HG02852 (cell line): ENCODE results near the gene CHURC1.

Experiments used
- ATAC-seq: cut with Tn5 transposase; IDR thresholded peaks from one replicate; pipeline ENCODE4 v1.9.1; 2021; ENCODE audit warnings: mild to moderate bottlenecking, moderate library complexity; ENCODE audit not compliant: unreplicated experiment

The CHURC1 gene

DNA sequence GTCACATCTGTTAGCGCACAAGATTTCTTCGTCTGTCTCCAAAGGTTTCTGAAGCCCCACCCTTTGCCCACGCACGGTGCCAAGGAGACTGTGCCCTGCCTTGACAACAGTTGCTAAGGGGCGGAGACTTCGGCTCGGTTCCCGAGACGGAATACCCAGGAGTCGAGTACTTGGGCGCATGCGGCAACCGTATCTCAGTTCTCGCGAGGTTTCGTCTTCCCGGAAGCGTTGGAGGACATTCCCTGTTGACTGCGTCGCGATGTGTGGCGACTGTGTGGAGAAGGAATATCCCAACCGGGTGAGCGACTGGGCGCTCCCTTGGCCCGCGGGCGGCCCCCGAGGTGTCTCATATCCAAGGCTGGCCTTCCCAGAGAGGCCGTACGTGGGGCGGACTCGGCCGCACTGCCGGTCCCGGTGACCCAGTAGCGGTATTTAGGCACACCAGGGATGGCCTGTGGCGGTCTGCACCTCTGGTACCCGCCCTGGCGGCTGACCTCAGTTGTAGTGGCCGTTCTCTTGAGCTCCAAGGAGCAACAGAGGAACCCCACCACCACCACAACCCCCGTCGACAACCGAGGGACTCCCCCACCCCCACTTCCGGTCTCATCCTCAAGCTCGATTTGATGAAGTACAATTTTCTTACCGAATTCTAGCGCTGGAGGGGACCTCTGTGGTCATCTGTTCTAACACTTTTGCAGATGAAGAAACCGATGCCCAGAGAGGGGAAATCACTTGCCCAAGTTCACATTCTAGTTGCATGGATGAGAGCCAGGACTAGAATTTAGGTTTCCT is at the start of gene CHURC1:
Gene CHURC1 (plus strand): TSS at position 219 of the 792 bp plus-strand sequence. CDS start 41 bp downstream, at position 260.
- ATAC-seq = peak; percentile 89

DNA sequence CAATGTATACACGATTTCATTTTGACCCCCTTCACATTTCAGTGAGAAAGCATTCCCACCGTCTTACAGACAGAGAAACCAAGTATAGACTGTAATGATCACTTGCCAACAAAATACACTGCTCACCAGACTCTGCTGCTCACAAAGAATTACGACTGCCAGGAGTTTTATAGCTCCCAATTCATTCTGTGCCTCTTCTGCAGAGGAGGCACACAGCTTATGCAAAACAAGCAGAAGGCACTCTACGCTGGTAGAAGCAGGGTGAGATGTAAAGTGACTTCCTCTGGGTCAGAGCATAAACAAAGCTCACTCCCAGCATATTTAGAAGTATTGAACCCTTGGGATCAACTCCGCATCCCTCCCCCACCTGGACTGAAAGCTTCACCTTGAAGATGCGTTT is 49.1 kb upstream of the CHURC1 start:
- ATAC-seq = no peak

DNA sequence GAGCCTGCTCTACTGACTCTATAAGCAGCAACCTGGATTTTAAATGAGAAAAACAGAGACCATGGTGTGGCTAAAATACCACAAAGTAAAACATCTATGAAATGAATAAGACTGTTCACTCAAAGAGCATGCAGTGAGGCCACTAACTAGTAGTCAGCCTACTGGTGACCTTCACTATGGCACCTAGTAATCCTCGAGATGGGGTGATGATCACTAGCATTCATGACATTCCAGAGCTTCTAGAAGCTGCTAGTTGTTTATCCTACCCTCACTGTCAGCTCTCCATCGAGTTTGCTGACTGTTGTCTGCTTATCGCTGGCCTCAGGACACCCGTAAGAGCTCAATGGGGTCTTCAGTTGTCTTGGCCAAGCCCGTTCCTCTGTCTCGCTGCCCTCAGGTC is 48.3 kb upstream of the CHURC1 start:
- no peak for ATAC-seq

DNA sequence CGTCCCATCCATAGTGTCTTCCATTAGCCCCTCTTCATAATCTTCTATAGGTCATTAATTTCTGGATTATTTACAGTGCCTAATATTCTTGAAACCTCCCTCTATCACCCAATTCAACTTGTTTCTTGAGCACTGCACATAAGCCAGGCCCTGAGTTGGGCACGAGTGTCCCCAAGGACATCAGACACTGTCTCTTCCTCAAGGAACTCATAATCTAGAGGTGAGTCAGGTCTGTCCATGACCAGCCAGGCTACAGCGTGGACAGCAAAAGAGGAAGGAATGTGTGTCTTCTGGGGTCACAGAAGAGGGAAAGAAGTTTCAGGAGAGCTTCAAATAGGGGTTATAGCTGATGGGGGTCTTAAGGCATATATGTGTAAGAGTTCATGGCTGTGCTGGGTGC is 47.1 kb upstream of the CHURC1 start:
- no peak for ATAC-seq

DNA sequence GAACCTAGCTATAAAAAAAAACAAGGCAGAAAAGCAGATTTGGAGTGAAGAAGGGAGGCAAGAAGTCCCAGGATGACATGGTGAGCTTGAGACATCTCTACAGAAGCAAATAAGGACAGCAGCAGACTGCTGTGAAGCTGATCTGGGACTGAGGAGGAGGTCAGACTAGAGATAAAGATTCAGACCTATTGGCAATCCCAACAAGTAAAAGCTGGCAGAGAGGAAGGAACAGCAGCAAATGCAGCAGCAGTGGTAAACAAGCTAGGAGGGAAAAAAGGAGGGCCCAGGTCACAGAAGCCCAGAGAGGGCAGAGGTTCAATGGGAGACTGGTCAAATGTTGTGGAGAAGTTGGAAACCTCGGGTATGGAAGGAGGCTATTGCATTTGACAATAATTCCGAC is 45.9 kb upstream of the CHURC1 start:
- no peak for ATAC-seq

DNA sequence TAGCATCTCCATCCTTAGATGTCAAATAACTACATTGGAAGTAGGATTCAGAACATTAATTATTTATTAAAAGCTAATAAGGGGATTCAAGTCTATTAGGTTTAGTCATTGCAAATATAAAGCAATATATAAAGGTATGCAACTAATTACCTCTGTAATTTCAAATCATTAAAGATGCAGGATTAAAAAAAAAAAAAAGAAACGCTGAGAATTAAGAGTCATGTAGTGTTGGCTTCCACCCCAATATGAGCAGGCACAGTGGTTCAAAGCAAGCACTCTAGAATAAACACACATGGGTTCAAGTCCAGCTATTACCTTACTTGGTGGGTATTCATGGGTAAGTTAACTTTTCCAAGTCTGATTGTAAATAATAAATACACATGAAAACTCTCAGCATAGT is 45.4 kb upstream of the CHURC1 start:
- ATAC-seq = no peak

DNA sequence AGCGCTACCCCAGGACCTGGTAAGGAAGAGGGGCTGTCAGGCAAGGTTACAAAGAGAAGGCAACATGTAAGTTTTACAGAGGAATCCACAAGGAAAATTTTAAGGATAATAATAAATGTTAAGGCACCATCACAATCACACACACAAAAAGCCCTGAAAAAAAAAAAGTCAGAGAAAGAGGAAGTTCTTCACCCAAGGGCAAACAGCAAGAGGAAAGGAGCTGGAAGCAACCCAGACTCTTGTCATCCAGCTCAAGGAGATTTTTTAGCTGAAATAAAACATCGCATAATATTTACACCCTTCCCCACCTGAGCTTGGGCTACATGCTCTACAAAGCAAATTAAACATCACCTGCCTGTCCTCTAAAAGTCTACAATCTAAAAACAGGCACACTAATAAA is 44.1 kb upstream of the CHURC1 start:
- ATAC-seq = no peak

DNA sequence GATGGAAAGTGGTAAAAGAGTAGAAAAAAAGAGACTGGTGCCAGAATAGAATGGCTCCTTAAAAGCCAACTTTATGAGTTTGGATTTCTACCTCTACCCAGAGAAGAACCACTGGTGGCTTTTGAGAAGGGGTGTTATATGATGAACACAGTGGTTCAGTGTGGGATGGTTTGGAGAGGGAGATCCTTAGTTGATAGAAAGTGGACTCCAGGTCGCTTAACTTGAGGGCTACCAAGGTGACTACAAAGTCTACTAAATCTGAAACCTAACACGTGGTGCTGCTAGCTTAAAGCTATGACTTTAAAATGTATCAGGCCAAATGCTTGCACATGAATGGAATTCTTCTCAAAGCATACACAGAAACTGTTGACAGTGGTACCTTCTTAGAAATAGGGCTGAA is 42.9 kb upstream of the CHURC1 start:
- ATAC-seq = no peak

DNA sequence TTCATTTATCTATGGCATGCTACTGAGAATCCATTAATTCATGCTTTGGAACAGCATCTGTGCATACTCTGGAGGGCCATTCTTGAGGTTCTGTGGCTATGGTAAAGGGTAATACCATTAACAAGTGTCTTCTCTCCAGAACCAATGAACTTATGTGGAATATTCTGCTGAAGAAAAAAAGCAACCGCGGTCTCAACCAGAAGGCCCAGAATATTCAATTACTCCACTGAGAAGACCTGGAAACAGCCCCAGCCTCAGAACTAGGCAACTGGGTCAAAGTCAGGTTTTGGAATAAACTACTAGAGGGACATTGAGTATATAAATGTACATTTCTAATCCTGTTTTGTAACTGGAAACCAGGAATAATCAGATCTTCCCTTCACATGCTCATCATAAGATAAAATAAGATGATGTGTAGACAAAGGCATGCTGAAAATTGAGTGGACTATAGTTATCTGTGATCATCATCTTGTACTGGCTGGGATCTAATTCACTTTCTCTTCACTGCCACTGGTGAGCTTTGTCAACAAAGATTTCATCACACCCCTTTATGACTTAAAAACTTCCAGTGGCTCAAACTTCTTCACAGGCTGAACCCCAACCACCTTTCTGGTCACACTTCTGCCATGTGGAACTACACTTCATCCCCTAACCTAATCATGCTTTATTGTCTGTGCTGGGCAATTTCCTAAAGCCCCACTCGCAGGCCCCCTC is 40.6 kb upstream of the CHURC1 start:
- no peak for ATAC-seq

DNA sequence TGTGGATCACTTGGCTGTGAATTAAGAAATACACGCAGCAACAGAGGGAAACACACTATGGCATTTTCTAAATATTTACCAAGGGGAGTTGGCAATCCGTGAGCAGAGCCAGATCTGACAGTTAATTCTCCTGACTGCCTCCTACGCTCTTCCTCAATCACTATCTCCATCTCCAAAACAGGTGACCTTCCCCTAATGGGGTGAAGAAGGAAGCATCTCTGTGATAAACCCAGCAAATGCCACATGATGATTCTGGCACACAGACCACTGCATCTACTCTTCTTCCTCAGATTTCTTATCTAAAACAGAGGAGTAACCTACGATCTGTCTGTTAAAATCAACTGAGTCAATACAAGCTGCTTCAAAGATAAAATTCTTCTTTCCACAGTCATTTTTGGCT is 38.9 kb upstream of the CHURC1 start:
- ATAC-seq = no peak

DNA sequence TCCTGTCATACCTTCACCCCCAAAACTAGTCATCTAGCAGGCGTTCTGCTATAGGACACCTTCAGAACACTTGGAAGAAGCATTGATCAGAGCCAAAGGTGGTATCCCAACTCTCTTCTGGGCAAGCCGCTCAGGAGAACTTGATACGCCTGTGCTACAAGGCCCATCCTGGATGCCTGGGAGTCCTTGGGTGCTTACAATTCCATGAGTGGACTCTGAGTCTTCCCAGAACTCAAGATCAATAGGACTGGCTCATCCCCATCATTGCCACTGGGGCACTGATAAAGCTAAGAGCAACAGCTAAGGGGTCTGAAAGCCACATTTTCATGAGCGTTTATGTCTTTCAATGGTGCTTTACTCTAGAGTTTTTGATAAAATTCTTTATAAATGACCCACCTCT is 36.4 kb upstream of the CHURC1 start:
- ATAC-seq = no peak

DNA sequence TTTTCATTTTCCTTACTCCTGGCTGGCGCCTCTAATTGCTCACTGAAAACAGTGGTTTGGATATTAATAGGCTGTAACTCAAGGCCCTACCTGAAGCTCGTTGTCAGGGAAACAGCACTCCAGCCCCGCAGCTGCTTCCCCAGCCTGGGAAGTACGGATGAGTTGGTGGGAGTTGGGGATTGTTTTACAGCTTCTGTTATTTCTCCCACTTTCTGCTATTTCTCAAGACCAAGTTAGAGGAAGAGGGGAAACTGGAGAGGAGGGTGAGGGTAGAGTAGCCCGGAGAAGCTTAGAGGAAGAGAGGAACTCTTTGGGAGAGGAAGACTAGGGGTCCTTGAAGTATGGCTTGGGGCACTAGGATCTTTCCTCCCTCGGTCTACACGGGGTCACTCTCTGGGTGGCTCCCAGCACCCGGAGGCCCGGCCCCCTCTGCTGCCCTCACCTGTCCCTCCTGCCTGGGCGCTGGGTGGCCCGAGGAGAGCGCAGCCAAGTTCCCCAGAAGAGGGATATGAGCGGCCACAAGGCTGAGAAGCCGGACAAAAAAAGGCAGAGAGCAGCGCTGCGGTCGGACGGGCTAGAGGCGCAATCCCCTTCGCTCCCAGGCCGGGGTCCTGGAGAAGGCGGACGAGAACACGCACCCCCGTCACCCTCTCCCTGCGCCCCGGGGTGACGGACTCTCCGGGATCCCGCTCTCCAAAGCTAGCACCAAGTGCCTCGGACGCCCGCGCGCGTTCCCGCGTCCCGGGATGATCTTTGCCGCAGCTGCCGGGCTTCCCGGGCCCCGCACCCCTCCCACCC is 35.2 kb upstream of the CHURC1 start:
- ATAC-seq = no peak

DNA sequence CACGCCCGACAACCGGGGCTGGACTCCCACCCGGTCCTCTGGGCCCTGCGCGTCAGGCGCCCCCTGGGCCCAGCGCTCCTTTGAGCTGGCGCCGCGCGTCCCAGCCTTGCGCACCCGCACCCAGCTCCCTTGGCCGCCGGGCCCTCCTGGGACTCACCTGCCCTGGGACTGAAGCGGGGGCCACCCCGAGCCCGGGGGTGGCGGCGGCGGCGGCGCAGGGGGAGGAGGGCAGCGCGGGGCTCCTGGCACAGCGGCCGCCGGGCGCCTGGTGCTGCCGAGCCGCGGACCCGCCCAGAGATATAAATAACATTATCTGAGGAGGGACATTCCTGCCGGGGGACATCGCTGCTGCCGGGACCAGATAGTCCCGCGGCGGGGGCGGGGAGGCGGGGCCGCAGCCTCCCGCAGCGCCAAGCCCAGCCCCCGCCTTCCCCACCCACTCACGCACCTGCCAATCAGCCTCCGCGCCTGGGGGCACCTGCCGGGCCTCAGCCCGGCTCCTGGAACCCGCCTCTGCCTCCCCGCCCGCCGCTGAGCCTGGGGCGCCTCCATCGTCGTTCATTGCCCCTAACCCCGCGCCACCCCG is 34.5 kb upstream of the CHURC1 start, which contains the start of gene SPTB:
Gene SPTB (minus strand): TSS at position 273 of the 586 bp plus-strand sequence. CDS start 56,813 bp downstream, outside the sequence.
- peak; percentile 47 for ATAC-seq

DNA sequence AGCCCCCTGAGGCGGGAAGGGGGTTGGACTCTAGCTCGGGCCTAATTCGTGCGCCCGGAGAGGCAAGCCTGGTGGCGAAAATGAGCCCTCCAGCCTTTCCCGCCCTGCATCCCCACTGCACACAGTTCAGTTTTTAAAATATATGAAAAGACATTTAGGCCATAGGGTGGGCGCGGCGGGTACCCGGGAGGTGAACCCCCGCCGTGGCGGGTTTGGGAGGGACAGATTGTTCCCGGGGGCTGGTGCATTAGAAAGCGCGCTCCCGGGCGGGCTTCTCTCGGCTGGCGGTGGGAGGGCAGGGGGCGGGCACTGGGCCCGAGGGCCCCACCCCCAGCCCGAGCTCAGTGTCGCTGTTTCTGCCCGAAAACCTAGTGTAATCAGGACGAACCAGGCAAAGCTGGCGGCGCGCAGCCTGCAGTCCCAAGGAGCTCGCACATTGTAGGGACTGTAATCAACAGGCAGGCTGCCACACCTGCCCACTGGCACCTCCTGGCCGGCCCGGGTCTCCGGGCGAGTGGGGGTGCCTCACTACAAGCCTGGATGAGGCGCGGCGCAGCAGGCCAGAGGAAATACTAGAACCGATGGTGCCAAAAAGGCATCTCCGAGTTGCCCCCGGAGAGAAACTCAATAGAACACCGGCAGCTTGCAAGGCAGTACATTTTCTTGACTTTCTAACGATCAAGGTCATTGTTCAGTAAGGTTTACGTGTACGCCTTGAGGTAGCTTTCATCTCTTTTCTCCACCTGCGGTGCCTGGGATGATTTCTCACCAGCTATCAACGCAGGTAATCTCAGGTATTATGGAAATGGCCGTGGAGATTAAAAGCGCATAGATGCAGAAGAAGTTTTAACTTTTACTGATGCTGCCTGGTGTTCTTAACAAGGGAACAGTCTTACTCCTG is 33.8 kb upstream of the CHURC1 start:
- peak; percentile 48 for ATAC-seq

DNA sequence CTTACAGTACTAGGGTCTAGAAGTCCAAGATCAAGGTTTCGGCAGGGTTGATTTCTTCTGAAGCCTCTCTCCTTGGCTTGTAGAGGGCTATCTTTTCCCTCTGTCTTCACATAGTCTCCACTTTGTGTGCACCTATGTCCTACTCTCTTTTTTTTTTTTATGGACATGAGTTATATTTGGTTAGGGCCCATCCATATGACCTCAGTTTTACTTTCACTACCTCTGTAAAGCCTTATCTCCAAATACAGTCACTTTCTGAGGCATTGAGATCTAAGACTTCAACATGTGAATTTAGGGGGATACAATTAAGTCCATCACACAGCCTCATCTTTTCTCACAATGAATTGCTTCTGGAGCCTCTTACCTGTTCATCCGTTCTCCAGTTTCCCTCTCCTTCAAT is 28.7 kb upstream of the CHURC1 start:
- no peak for ATAC-seq

DNA sequence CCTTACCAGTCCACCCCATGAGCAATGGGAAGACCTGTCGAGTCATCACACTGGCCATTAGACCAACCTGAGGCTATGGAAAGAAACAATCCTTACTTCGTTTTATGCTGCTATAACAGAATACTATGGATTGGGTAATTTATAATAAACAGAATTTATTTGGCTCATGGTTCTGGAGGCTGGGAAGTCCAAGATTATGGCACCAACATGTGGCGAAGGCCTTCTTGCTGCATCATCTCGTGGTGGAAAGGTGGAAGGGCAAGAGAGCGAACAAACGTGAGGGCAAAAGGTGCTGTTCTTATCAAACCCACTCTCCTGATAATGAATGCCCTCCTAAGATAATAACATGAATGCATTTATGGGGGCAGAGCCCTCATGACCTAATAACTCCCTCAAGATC is 24.9 kb upstream of the CHURC1 start:
- ATAC-seq = no peak

DNA sequence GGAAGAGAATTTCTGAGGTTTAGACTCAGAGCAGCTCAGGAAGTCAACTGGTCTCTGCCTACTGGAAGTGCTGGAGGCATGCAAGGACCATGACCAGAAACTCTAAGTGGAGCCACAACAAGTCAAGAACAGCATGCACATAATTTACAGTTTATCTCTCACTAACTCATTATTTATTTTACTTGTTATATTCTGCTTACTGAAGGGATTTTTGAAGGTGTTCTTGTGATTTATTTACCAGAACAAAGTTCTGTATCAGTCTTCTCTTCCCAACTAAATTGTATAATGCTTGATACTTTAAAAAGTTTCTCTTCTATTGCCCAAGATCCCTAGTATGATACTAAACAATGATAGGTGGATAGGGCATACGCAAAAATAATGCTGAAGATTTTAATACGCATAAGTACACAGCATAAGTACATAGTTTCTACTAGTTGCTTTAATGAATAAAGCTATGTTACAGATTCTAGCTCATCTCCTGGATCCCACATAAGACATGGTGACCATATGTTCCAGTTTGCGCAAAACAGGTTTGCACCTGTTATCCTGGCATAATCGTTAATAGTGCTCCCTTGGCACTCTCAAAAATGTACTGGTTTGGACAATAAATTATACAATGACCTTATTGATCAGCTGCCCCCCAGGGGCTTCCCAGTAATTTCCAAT is 22.9 kb upstream of the CHURC1 start:
- no peak for ATAC-seq

DNA sequence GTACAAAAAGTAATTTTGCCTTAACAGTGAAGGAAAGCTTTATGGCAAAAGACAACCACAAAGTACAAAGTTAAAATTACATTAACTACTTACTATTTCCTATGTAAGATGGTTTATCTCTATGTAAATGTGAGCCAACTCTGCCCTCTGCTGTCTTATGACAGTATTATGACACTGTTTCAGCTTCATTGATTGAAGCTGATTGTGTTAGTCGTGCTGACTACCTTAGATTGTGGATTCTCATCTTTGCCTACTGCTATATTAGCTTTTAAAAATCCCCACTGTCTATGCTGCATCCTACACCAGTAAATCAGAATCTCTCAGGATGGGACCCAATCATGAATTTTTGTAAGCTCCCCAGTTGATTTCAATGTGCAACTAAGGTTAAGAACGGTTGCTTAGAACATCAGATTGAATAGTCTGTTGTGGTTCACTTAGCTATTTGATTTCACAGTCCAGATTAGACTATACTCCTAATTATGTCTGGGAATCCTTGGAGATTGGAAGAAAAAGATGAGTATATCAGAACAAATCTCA is 22.3 kb upstream of the CHURC1 start:
- ATAC-seq = no peak

DNA sequence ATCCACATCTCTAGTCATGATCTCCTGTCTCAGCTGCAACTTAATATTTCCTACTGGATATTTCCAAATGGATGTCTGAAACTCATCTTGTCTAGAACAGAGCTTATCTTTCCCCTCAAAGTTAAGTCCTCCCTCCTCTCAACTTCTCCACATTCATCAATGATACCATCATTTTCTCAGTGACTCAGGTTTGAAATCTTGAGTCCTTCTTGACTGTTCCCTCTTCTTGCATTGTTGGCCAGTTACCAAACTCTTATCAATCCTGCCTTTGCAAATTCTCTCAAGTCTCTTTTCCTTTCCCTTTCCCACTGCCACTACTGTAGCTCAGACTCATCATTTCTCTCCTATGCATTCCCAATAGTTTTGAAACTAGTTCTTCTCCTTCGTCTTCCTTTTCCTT is 14.3 kb upstream of the CHURC1 start:
- no peak for ATAC-seq
